ES-I3 (cell line): ENCODE results near the gene ZHX3.

Experiments used
- H3K36me3 ChIP-seq: 2 replicates; pipeline ENCODE4 v1.6.1; 2013; ENCODE audit warnings: mild to moderate bottlenecking, low read length, control low read depth, moderate library complexity; ENCODE audit not compliant: insufficient read depth
- H3K4me1 ChIP-seq: 2 replicates; pipeline ENCODE4 v1.6.1; 2013; ENCODE audit warnings: mild to moderate bottlenecking, control low read depth, low read length; ENCODE audit not compliant: insufficient read depth
- H3K9ac ChIP-seq: 2 replicates; pipeline ENCODE4 v1.6.1; 2013; ENCODE audit warnings: low read depth, mild to moderate bottlenecking, low read length, moderate library complexity
- H3K9me3 ChIP-seq: 2 replicates; pipeline ENCODE4 v1.6.1; 2013; ENCODE audit warnings: mild to moderate bottlenecking, low read length, moderate library complexity; ENCODE audit not compliant: control insufficient read depth, insufficient read depth

ZHX3 gene

GRCh38 chr20:41148942-41149341, 168.6 kb downstream of the ZHX3 start:
- Histone ChIP-seq H3K36me3 (no peaks in the 10 kb centered on the region), H3K9ac (no peak overlapping the region), H3K9me3 (no peaks in the 10 kb centered on the region), H3K4me1 (0 out of 2 replicates have a peak, but pooled peaks cover 5% of the 10 kb centered on the region)

GRCh38 chr20:41147767-41148191, 169.8 kb downstream of the ZHX3 start:
- Histone ChIP-seq H3K4me1 (0 out of 2 replicates have a peak, but pooled peaks cover 5% of the 10 kb centered on the region), H3K36me3 (no peaks in the 10 kb centered on the region)

GRCh38 chr20:41145821-41146620, 171.5 kb downstream of the ZHX3 start:
- Histone ChIP-seq H3K9ac (no peak overlapping the region), H3K9me3 (no peaks in the 10 kb centered on the region), H3K4me1 (peaks cover 4% of the 10 kb centered on the region), H3K36me3 (no peaks in the 10 kb centered on the region)

More at GRCh38 chr20:41147767-41148191, 169.8 kb downstream of the ZHX3 start:
- Histone ChIP-seq H3K9me3 (no peaks in the 10 kb centered on the region), H3K9ac (no peak overlapping the region)

GRCh38 chr20:41145317-41145716, 172.2 kb downstream of the ZHX3 start:
- Histone ChIP-seq H3K36me3 (no peaks in the 10 kb centered on the region), H3K9me3 (no peaks in the 10 kb centered on the region), H3K4me1 (peaks cover 11% of the 10 kb centered on the region), H3K9ac (no peak overlapping the region)

GRCh38 chr20:41143354-41143753, 174.2 kb downstream of the ZHX3 start:
- no peak overlapping the region for H3K9ac ChIP-seq
- H3K36me3 ChIP-seq, result no peaks in the 10 kb centered on the region
- H3K9me3 ChIP-seq, result no peaks in the 10 kb centered on the region
- peaks cover 19% of the 10 kb centered on the region for H3K4me1 ChIP-seq

GRCh38 chr20:41142919-41143318, 174.6 kb downstream of the ZHX3 start:
- peaks cover 19% of the 10 kb centered on the region for H3K4me1 ChIP-seq
- no peaks in the 10 kb centered on the region for H3K9me3 ChIP-seq
- H3K36me3 ChIP-seq, result no peaks in the 10 kb centered on the region
- no peak overlapping the region for H3K9ac ChIP-seq

- H3K36me3 ChIP-seq, result no peaks in the 10 kb centered on the region
- peaks cover 19% of the 10 kb centered on the region for H3K4me1 ChIP-seq
- H3K9ac ChIP-seq, result no peak overlapping the region
- no peaks in the 10 kb centered on the region for H3K9me3 ChIP-seq
These were observed 175.3 kb downstream of the ZHX3 start for GRCh38 chr20:41142245-41142644.

- Histone ChIP-seq H3K36me3 (no peaks in the 10 kb centered on the region), H3K9ac (no peak overlapping the region), H3K4me1 (peaks cover 19% of the 10 kb centered on the region)
These were observed 176.2 kb downstream of the ZHX3 start for GRCh38 chr20:41141153-41141815.

GRCh38 chr20:41140226-41141133, 177.1 kb downstream of the ZHX3 start:
- Histone ChIP-seq H3K9ac (no peak overlapping the region), H3K36me3 (no peaks in the 10 kb centered on the region), H3K9me3 (no peaks in the 10 kb centered on the region), H3K4me1 (peaks cover 27% of the 10 kb centered on the region)

More at GRCh38 chr20:41141153-41141815, 176.2 kb downstream of the ZHX3 start:
- H3K9me3 ChIP-seq, result no peaks in the 10 kb centered on the region

GRCh38 chr20:41139227-41140093, 178.1 kb downstream of the ZHX3 start:
- Histone ChIP-seq H3K9me3 (no peaks in the 10 kb centered on the region), H3K36me3 (no peaks in the 10 kb centered on the region), H3K4me1 (peaks cover 30% of the 10 kb centered on the region), H3K9ac (peak overlapping the region; percentile 98)

GRCh38 chr20:41138475-41139226, 178.9 kb downstream of the ZHX3 start:
- Histone ChIP-seq H3K9me3 (no peaks in the 10 kb centered on the region), H3K9ac (peak overlapping the region; percentile 98), H3K36me3 (no peaks in the 10 kb centered on the region), H3K4me1 (peaks cover 30% of the 10 kb centered on the region)

GRCh38 chr20:41137614-41138474, 179.7 kb downstream of the ZHX3 start:
- Histone ChIP-seq H3K36me3 (no peaks in the 10 kb centered on the region), H3K9me3 (no peaks in the 10 kb centered on the region), H3K4me1 (peaks cover 30% of the 10 kb centered on the region), H3K9ac (peak overlapping the region; percentile 98)
